Measurements from ENCODE around the gene NUF2. TPM values are rescaled to one million over a fixed set of nuclear protein-coding genes. Genes with fewer than 3 reads are reported as not detected.

The NUF2 gene
- polyA plus RNA-seq, 3 donors: 0.12 to 0.37 TPM; not detected in 1

- Histone ChIP-seq H3K4me1 (ENCODE audit: control insufficient read depth in 1 of 2, insufficient read depth in 2 of 2, low read length in 2 of 2) (no peaks in the 10 kb centered on the region), H3K9me3 (replicated peaks in 1 of 2; ENCODE audit: control insufficient read depth in 1 of 2, insufficient read depth in 1 of 2, low read length in 2 of 2) (no peaks in the 10 kb centered on the region), H3K27ac (ENCODE audit: low read depth in 1 of 2, low read length in 2 of 2) (no peak overlapping the region), H4K20me1 (ENCODE audit: insufficient read depth, low read length) (no peaks in the 10 kb centered on the region), H2AFZ (ENCODE audit: insufficient read depth, low read depth, low read length, poor library complexity, severe bottlenecking) (no peak overlapping the region), H3K79me2 (ENCODE audit: insufficient read depth, low read length) (no peaks in the 10 kb centered on the region), H3K9ac (ENCODE audit: insufficient read depth, low read length, poor library complexity, severe bottlenecking) (no peak overlapping the region), H3K4me3 (replicated peaks in 1 of 3; ENCODE audit: low read depth in 2 of 3, low read length in 3 of 3) (no peak overlapping the region), H3K36me3 (replicated peaks in 1 of 2; ENCODE audit: control insufficient read depth in 1 of 2, insufficient read depth in 2 of 2, low read length in 2 of 2) (no peaks in the 10 kb centered on the region), H3K27me3 (ENCODE audit: control insufficient read depth in 2 of 2, insufficient read depth in 2 of 2, low read length in 2 of 2) (peaks cover 0 to 4% of the 10 kb centered on the region in 2 donors), H3K4me2 (replicated peaks; ENCODE audit: extremely low read depth, low read length, poor library complexity, severe bottlenecking) (no peak overlapping the region)
- H3K9me3 Mint-ChIP-seq: peaks cover 0 to 2% (median 0%) of the 10 kb centered on the region in 7 donors
- H3K4me3 Mint-ChIP-seq: no peak overlapping the region
- H3K27ac Mint-ChIP-seq: no peak overlapping the region
- H3K4me1 Mint-ChIP-seq: no peaks in the 10 kb centered on the region
- DNase-seq: no peak
- WGBS (ENCODE audit: insufficient coverage): no CpG with 5 or more reads among the region's 4 CpGs
- TF ChIP-seq CTCF (IDR thresholded peaks at IDR 0.05): no peak
- H3K27me3 Mint-ChIP-seq (ENCODE audit: low read depth in 3 of 3): peaks cover 0 to 10% (median 1%) of the 10 kb centered on the region in 3 donors
- H3K36me3 Mint-ChIP-seq: no peaks in the 10 kb centered on the region
- intact Hi-C loops (cut with micrococcal nuclease): no loop called here
Observed at GRCh38 chr1:163379801-163380200, 58.0 kb downstream of the NUF2 start.

- no peaks in the 10 kb centered on the region for H4K20me1 ChIP-seq (ENCODE audit: insufficient read depth, low read length)
- H3K4me1 Mint-ChIP-seq: no peaks in the 10 kb centered on the region
- H3K9me3 Mint-ChIP-seq: peaks cover 0 to 2% (median 0%) of the 10 kb centered on the region in 7 donors
- H3K4me1 ChIP-seq (ENCODE audit: control insufficient read depth in 1 of 2, insufficient read depth in 2 of 2, low read length in 2 of 2): no peaks in the 10 kb centered on the region
- H3K4me3 ChIP-seq (replicated peaks in 1 of 3; ENCODE audit: low read depth in 2 of 3, low read length in 3 of 3): no peak overlapping the region
- H3K27me3 Mint-ChIP-seq (ENCODE audit: low read depth in 3 of 3): peaks cover 0 to 8% (median 2%) of the 10 kb centered on the region in 3 donors
- H3K4me3 Mint-ChIP-seq: no peak overlapping the region
- no peak for TF ChIP-seq CTCF (IDR thresholded peaks at IDR 0.05)
- H3K27ac Mint-ChIP-seq: no peak overlapping the region
- no peaks in the 10 kb centered on the region for H3K79me2 ChIP-seq (ENCODE audit: insufficient read depth, low read length)
- H3K36me3 Mint-ChIP-seq: no peaks in the 10 kb centered on the region
- no peak overlapping the region for H2AFZ ChIP-seq (ENCODE audit: insufficient read depth, low read depth, low read length, poor library complexity, severe bottlenecking)
- H3K9me3 ChIP-seq (replicated peaks in 1 of 2; ENCODE audit: control insufficient read depth in 1 of 2, insufficient read depth in 1 of 2, low read length in 2 of 2): no peaks in the 10 kb centered on the region
- peaks cover 0 to 4% of the 10 kb centered on the region in 2 donors for H3K27me3 ChIP-seq (ENCODE audit: control insufficient read depth in 2 of 2, insufficient read depth in 2 of 2, low read length in 2 of 2)
- H3K27ac ChIP-seq (ENCODE audit: low read depth in 1 of 2, low read length in 2 of 2): no peak overlapping the region
- DNase-seq: no peak
- intact Hi-C loops (cut with micrococcal nuclease): no loop called here
- H3K36me3 ChIP-seq (replicated peaks in 1 of 2; ENCODE audit: control insufficient read depth in 1 of 2, insufficient read depth in 2 of 2, low read length in 2 of 2): no peaks in the 10 kb centered on the region
- no CpG with 5 or more reads among the region's 2 CpGs for WGBS (ENCODE audit: insufficient coverage)
- no peak overlapping the region for H3K4me2 ChIP-seq (replicated peaks; ENCODE audit: extremely low read depth, low read length, poor library complexity, severe bottlenecking)
- no peak overlapping the region for H3K9ac ChIP-seq (ENCODE audit: insufficient read depth, low read length, poor library complexity, severe bottlenecking)
Observed at GRCh38 chr1:163381487-163382184, 59.9 kb downstream of the NUF2 start.
